Suprapubic skin (tissue), 4 donors: ENCODE results near the gene IPO5.

Experiments
- CTCF ChIP-seq, 2 donors: fragments of 200-600 bp in 1 of 2; fragments of 450-650 bp in 1 of 2; sonication (generic) in 1 of 2; IDR thresholded peaks; one replicate each; pipeline ENCODE4 v1.5.1; 2016 to 2019; ENCODE audit warnings: antibody characterized with exemption in 2 of 2, mild to moderate bottlenecking in 1 of 2, moderate library complexity in 1 of 2
- EP300 ChIP-seq: sonication (generic); formaldehyde crosslinking; IDR thresholded peaks from one replicate; pipeline ENCODE4 v1.6.1; 2017; ENCODE audit warnings: antibody characterized with exemption
- POLR2A ChIP-seq, 2 donors: fragments of 450-650 bp; IDR thresholded peaks; one replicate each; pipeline ENCODE4 v1.6.1; 2017; ENCODE audit warnings: antibody characterized with exemption in 2 of 2, mild to moderate bottlenecking in 2 of 2, moderate library complexity in 2 of 2
- POLR2AphosphoS5 ChIP-seq, 3 donors: sonication (generic); formaldehyde crosslinking; IDR thresholded peaks; one replicate each; pipeline ENCODE4 v1.6.1; 2017; ENCODE audit warnings: antibody characterized with exemption in 3 of 3

- TF ChIP-seq POLR2A (IDR thresholded peaks at IDR 0.05): no peak
- TF ChIP-seq CTCF (IDR thresholded peaks at IDR 0.05): no peak
- no peak for TF ChIP-seq POLR2AphosphoS5 (IDR thresholded peaks at IDR 0.05)
- no peak for TF ChIP-seq EP300
Measured at GRCh38 chr13:98039964-98040363, 86.5 kb downstream of the IPO5 start.
